ELR (cell line): ENCODE results near the gene SELENOV.

Source experiments
- DNase-seq: peaks from one replicate; pipeline ENCODE4 v3.0.0-alpha.2; 2015; ENCODE audit warnings: low read depth

The SELENOV gene

GRCh38 chr19:39558624-39559117, 43.7 kb downstream of the SELENOV start:
- no peak for DNase-seq

GRCh38 chr19:39563408-39563807, 48.5 kb downstream of the SELENOV start:
- DNase-seq: peak; percentile 55

- no peak for DNase-seq
These were observed 51.1 kb downstream of the SELENOV start for GRCh38 chr19:39566064-39566463.

GRCh38 chr19:39568604-39569003, 53.7 kb downstream of the SELENOV start:
- DNase-seq: peak; percentile 52
